ENCODE measurements around the gene LTBP1.

Gene LTBP1

DNA sequence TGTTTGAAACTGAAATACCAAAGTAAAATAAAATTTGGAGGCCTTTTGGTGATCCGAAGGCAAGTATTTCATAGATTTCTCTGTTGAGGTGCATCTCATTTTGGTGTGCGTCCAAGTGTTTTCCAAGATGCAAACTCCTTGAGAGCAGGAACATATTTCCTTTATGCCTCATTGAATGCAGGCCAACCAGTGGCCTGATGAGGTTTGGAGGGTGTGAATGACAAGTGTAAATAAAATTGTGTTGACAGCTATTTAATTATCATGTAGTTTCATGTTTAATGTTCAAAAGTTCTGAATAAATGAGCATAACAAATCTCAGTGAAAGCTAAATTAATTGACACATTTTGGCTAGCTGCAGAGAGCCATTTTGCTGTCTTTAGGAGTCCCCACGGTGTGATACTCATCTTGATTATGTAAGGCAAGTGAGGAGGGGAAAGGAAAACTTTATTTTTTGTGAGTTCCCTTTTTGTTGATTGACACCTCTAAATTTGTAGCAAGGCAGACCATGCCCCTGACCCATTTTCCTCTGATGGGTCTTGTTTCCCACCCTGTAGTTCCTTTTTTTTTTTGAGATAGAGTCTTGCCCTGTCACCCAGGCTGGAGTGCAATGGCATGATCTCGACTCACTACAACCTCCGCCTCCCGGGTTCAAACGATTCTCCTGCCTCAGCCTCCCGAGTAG is 6.3 kb upstream of the LTBP1 start:
- Mint-ChIP-seq H3K4me1 (ENCODE audit: low read depth) (no peaks in the 10 kb centered on the region), H3K9me3 (no peaks in the 10 kb centered on the region), H3K27ac (no peak overlapping the region), H3K27me3 (peaks cover 81% of the 10 kb centered on the region), H3K36me3 (ENCODE audit: low read depth) (no peaks in the 10 kb centered on the region), H3K4me3 (no peak overlapping the region)
- intact Hi-C loops (cut with micrococcal nuclease): no loop called here

GRCh38 chr2:32941944-32942690 is 4.6 kb upstream of the LTBP1 start:
- H3K27ac Mint-ChIP-seq: no peak overlapping the region
- no peak overlapping the region for H3K4me3 Mint-ChIP-seq
- no peaks in the 10 kb centered on the region for H3K9me3 Mint-ChIP-seq
- H3K4me1 Mint-ChIP-seq (ENCODE audit: low read depth): peaks cover 6% of the 10 kb centered on the region
- peaks cover 80% of the 10 kb centered on the region for H3K27me3 Mint-ChIP-seq
- H3K36me3 Mint-ChIP-seq (ENCODE audit: low read depth): no peaks in the 10 kb centered on the region
- intact Hi-C loops (cut with micrococcal nuclease): no loop called here

DNA sequence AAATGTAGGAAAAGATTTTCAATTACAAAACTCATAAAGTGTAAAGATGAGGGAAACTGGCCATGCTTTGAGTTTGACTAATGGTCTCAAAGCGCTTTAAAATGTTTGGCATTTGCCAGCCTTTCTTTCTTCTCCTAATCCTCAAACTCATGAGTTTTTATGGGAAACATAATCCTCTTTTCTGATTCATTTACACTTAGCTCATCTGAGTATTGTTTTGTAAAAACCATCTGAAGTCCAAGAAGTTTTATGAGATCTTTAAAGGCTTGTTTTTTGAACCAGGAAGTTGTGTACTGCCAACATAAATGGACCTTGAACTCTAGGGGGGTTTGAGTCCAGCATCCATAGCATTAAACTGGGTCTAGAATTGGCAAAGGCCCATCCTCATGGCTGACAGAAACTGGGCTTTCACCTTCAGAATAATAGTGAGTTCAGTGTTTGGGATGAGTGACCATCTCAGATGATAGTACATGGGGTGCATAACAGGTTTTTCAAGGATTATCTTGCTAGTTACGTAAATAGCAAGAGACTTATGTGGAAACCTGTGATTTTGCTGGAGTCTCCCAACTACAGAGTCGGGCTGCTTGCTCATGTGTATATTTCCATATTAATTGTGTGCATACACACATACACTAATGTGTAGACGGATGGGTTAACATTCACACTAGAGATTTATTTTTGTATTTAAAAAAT is 3.8 kb upstream of the LTBP1 start:
- H3K36me3 Mint-ChIP-seq (ENCODE audit: low read depth): no peaks in the 10 kb centered on the region
- H3K9me3 Mint-ChIP-seq: no peaks in the 10 kb centered on the region

DNA sequence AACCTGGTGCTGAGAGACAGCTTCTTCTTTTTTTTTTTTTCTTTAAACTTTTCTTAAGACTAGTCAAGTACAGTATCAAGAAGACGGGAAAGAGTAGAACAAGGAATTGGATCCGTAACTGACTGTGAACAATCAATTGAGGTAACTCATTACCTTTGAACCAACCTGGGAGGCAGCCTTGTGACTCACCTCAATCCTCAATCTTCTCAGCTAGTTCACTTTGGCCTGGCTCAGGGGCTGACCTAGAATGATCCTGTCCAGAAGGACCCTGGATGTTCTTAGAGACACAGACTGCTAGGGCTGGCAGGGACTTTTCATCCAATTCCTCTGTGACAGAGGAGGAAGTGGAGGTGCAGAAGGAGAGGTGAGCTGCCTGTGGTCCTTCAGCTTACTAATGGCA is 1.5 kb upstream of the LTBP1 start:
- intact Hi-C loops (cut with micrococcal nuclease): loop anchor here (5.0 kb wide), 1 partner anchor 192 kb away; no protein-coding TSS in a partner anchor
- no peak overlapping the region for H3K27ac Mint-ChIP-seq
- no peak overlapping the region for H3K4me3 Mint-ChIP-seq
- H3K4me1 Mint-ChIP-seq (ENCODE audit: low read depth): peaks cover 16% of the 10 kb centered on the region
- peaks cover 84% of the 10 kb centered on the region for H3K27me3 Mint-ChIP-seq
- H3K36me3 Mint-ChIP-seq (ENCODE audit: low read depth): no peaks in the 10 kb centered on the region
- no peaks in the 10 kb centered on the region for H3K9me3 Mint-ChIP-seq

More for the DNA sequence above, 3.8 kb upstream of the LTBP1 start:
- Mint-ChIP-seq H3K27ac (no peak overlapping the region), H3K27me3 (peaks cover 75% of the 10 kb centered on the region), H3K4me3 (no peak overlapping the region), H3K4me1 (ENCODE audit: low read depth) (peaks cover 10% of the 10 kb centered on the region)
- intact Hi-C loops (cut with micrococcal nuclease): no loop called here

GRCh38 chr2:32947076-32947483 is 327 bp downstream of the LTBP1 start:
- H3K4me3 Mint-ChIP-seq: peak overlapping the region; percentile 68

GRCh38 chr2:32947484-32948143 is 861 bp downstream of the LTBP1 start:
- intact Hi-C loops (cut with micrococcal nuclease): loop anchor here (5.0 kb wide), 1 partner anchor 190 kb away; no protein-coding TSS in a partner anchor
- peaks cover 87% of the 10 kb centered on the region for H3K27me3 Mint-ChIP-seq
- H3K27ac Mint-ChIP-seq: no peak overlapping the region
- no peaks in the 10 kb centered on the region for H3K36me3 Mint-ChIP-seq (ENCODE audit: low read depth)
- H3K9me3 Mint-ChIP-seq: no peaks in the 10 kb centered on the region
- H3K4me3 Mint-ChIP-seq: peak overlapping the region; percentile 65
- peaks cover 23% of the 10 kb centered on the region for H3K4me1 Mint-ChIP-seq (ENCODE audit: low read depth)

More at GRCh38 chr2:32947076-32947483, 327 bp downstream of the LTBP1 start:
- Mint-ChIP-seq H3K9me3 (no peaks in the 10 kb centered on the region), H3K27ac (no peak overlapping the region), H3K27me3 (peaks cover 87% of the 10 kb centered on the region), H3K36me3 (ENCODE audit: low read depth) (no peaks in the 10 kb centered on the region), H3K4me1 (ENCODE audit: low read depth) (peaks cover 23% of the 10 kb centered on the region)
- intact Hi-C loops (cut with micrococcal nuclease): loop anchor here (5.0 kb wide), 1 partner anchor 190 kb away; no protein-coding TSS in a partner anchor

GRCh38 chr2:32948266-32948665 is 1.5 kb downstream of the LTBP1 start:
- Mint-ChIP-seq H3K9me3 (no peaks in the 10 kb centered on the region), H3K4me1 (ENCODE audit: low read depth) (peaks cover 23% of the 10 kb centered on the region), H3K4me3 (peak overlapping the region; percentile 20), H3K27me3 (peaks cover 88% of the 10 kb centered on the region), H3K36me3 (ENCODE audit: low read depth) (no peaks in the 10 kb centered on the region), H3K27ac (no peak overlapping the region)
- intact Hi-C loops (cut with micrococcal nuclease): loop anchor here (5.0 kb wide), 1 partner anchor 189 kb away; no protein-coding TSS in a partner anchor

DNA sequence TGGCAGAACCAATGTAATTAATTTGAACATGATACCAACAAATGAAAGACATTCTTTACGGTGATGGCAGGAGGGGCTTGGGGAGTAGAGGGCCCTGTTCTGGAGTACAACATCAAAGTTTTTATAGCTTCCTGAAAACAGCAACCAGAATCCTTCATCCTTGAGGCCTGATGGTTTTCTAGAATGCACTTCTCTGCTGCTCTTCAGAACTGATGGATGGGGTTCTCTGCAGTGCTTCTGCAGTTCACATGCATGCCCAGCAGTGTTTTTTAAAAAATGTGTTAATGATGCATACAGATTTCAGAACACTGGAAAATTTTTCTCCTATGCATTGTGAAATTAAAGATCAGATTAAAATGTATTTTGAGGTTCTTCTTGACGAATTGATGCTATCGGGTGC is 2.5 kb downstream of the LTBP1 start:
- Mint-ChIP-seq H3K4me1 (ENCODE audit: low read depth) (peaks cover 23% of the 10 kb centered on the region), H3K9me3 (no peaks in the 10 kb centered on the region), H3K27ac (no peak overlapping the region), H3K36me3 (ENCODE audit: low read depth) (no peaks in the 10 kb centered on the region), H3K27me3 (peaks cover 91% of the 10 kb centered on the region), H3K4me3 (no peak overlapping the region)
- intact Hi-C loops (cut with micrococcal nuclease): loop anchor here (5.0 kb wide), 1 partner anchor 188 kb away; no protein-coding TSS in a partner anchor

- Mint-ChIP-seq H3K27ac (no peak overlapping the region), H3K4me3 (no peak overlapping the region), H3K27me3 (peaks cover 83% of the 10 kb centered on the region), H3K36me3 (ENCODE audit: low read depth) (no peaks in the 10 kb centered on the region), H3K4me1 (ENCODE audit: low read depth) (peaks cover 17% of the 10 kb centered on the region), H3K9me3 (no peaks in the 10 kb centered on the region)
- intact Hi-C loops (cut with micrococcal nuclease): no loop called here
These were observed 4.9 kb downstream of the LTBP1 start for GRCh38 chr2:32951672-32952071.

- Mint-ChIP-seq H3K36me3 (ENCODE audit: low read depth) (no peaks in the 10 kb centered on the region), H3K4me1 (ENCODE audit: low read depth) (peaks cover 13% of the 10 kb centered on the region), H3K9me3 (no peaks in the 10 kb centered on the region), H3K27ac (no peak overlapping the region), H3K27me3 (peaks cover 89% of the 10 kb centered on the region), H3K4me3 (no peak overlapping the region)
- intact Hi-C loops (cut with micrococcal nuclease): no loop called here
These were observed 6.2 kb downstream of the LTBP1 start for GRCh38 chr2:32952761-32953476.

DNA sequence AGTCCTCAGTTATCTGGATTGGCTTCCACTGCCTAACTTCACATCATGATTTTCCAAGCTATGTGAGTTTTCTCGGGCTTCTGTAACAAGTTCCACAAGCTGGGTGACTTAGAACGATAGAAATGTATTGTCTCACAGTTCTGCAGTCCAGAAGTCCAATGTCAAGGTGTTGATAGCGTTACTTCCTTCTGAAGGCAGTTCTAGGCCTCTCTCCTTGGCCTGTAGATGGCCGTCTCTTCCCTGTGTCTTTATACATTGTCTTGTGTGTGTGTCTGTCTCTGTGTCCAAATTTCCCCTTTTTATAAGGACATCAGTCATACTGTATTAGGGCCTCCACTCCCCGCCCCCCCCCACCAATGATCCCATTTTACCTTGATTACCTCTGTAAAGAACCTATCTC is 7.5 kb downstream of the LTBP1 start:
- no peak overlapping the region for H3K4me3 Mint-ChIP-seq
- no peak overlapping the region for H3K27ac Mint-ChIP-seq
- intact Hi-C loops (cut with micrococcal nuclease): no loop called here
- H3K27me3 Mint-ChIP-seq: peaks cover 89% of the 10 kb centered on the region
- no peaks in the 10 kb centered on the region for H3K9me3 Mint-ChIP-seq
- H3K36me3 Mint-ChIP-seq (ENCODE audit: low read depth): no peaks in the 10 kb centered on the region
- H3K4me1 Mint-ChIP-seq (ENCODE audit: low read depth): peaks cover 7% of the 10 kb centered on the region

GRCh38 chr2:32958821-32959220 is 12.1 kb downstream of the LTBP1 start:
- Mint-ChIP-seq H3K36me3 (ENCODE audit: low read depth) (no peaks in the 10 kb centered on the region), H3K4me3 (no peak overlapping the region), H3K4me1 (ENCODE audit: low read depth) (no peaks in the 10 kb centered on the region), H3K9me3 (no peaks in the 10 kb centered on the region), H3K27me3 (peaks cover 60% of the 10 kb centered on the region), H3K27ac (no peak overlapping the region)
- intact Hi-C loops (cut with micrococcal nuclease): no loop called here

DNA sequence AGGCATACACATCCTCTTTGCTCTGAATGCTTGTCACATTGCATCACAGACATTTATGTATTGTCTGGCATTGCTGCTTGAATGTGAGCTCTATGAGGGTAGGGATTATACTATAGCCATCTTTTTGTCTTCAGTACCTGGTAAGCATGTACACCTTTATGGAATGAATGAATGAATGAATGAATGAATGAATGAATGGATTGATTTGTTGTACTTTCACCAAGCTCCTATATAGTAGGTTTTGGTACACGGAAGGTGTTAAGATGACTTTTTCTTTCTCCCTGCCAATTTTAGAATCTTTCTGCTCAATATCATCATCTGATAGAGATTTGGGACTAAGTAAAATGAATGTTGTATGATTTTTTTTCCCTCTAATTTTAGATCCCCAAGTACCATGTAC is 13.5 kb downstream of the LTBP1 start:
- Mint-ChIP-seq H3K9me3 (no peaks in the 10 kb centered on the region), H3K4me1 (ENCODE audit: low read depth) (no peaks in the 10 kb centered on the region), H3K27me3 (peaks cover 46% of the 10 kb centered on the region), H3K36me3 (ENCODE audit: low read depth) (no peaks in the 10 kb centered on the region), H3K27ac (no peak overlapping the region), H3K4me3 (no peak overlapping the region)
- intact Hi-C loops (cut with micrococcal nuclease): no loop called here

Data from dendritic cell treated with granulocyte-macrophage colony-stimulating factor and Interleukin-4, amounts not matched to agents 40 ng/mL and 50 ng/mL, for 4 days (primary cell).